ENCODE measurements around the gene RNF39. TPM values are rescaled to one million over a fixed set of nuclear protein-coding genes. Genes with fewer than 3 reads are reported as not detected.

RNF39 gene
- total and polyA plus RNA-seq, 10 of the 15 experiments (the other 5 are each of a cell fraction or from before 2014, with no cell fraction given) = 0.04 to 0.11 TPM; not detected in 8

GRCh38 chr6:30102970-30103871 lies 27.7 kb upstream of the RNF39 start (continued):
- TF ChIP-seq MLLT1 (IDR thresholded peaks at IDR 0.05) (peak; percentile 73; the same call in 1 of the 2 replicates), RBBP5 (conservative IDR thresholded peaks at IDR 0.05) (no peak), SKIL (IDR thresholded peaks at IDR 0.05; ENCODE audit: low read depth, poor library complexity, severe bottlenecking) (peak; percentile 43), NFIC (IDR thresholded peaks at IDR 0.05; ENCODE audit: low read depth, low read length) (no peak), ZNF24 (IDR thresholded peaks at IDR 0.05) (peak; percentile 57; the same call in 1 of the 2 replicates), ZSCAN29 (IDR thresholded peaks at IDR 0.05) (no peak; the same call in 1 of the 2 replicates), TBL1XR1 (IDR thresholded peaks at IDR 0.05; ENCODE audit: low read depth, low read length) (no peak), KDM1A (IDR thresholded peaks at IDR 0.05; ENCODE audit: borderline replicate concordance) (no peak), BRCA1 (IDR thresholded peaks at IDR 0.05; ENCODE audit: low read depth, low read length) (no peak), CBX3 (IDR thresholded peaks at IDR 0.05; ENCODE audit: borderline replicate concordance, low read depth) (no peak), TCF3 (IDR thresholded peaks at IDR 0.05; ENCODE audit: borderline replicate concordance, insufficient read depth, low read depth, low read length) (peak; percentile 39; the same call in 1 of the 2 replicates), SREBF2 (IDR thresholded peaks at IDR 0.05; ENCODE audit: low read length) (no peak), RCOR1 (conservative IDR thresholded peaks at IDR 0.05; ENCODE audit: low read depth, low read length) (no peak), SRF (IDR thresholded peaks at IDR 0.05; ENCODE audit: low read depth in 2 of 2, low read length in 2 of 2) (no peak), SMC3 (IDR thresholded peaks at IDR 0.05; ENCODE audit: borderline replicate concordance, low read length) (peak; percentile 83)
- TF ChIP-seq, protein P1, sequence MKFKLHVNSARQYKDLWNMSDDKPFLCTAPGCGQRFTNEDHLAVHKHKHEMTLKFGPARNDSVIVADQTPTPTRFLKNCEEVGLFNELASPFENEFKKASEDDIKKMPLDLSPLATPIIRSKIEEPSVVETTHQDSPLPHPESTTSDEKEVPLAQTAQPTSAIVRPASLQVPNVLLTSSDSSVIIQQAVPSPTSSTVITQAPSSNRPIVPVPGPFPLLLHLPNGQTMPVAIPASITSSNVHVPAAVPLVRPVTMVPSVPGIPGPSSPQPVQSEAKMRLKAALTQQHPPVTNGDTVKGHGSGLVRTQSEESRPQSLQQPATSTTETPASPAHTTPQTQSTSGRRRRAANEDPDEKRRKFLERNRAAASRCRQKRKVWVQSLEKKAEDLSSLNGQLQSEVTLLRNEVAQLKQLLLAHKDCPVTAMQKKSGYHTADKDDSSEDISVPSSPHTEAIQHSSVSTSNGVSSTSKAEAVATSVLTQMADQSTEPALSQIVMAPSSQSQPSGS (IDR thresholded peaks at IDR 0.05; ENCODE audit: low read length) = no peak
- TF ChIP-seq, protein P2, sequence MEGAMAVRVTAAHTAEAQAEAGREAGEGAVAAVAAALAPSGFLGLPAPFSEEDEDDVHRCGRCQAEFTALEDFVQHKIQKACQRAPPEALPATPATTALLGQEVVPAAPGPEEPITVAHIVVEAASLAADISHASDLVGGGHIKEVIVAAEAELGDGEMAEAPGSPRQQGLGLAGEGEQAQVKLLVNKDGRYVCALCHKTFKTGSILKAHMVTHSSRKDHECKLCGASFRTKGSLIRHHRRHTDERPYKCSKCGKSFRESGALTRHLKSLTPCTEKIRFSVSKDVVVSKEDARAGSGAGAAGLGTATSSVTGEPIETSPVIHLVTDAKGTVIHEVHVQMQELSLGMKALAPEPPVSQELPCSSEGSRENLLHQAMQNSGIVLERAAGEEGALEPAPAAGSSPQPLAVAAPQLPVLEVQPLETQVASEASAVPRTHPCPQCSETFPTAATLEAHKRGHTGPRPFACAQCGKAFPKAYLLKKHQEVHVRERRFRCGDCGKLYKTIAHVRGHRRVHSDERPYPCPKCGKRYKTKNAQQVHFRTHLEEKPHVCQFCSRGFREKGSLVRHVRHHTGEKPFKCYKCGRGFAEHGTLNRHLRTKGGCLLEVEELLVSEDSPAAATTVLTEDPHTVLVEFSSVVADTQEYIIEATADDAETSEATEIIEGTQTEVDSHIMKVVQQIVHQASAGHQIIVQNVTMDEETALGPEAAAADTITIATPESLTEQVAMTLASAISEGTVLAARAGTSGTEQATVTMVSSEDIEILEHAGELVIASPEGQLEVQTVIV (IDR thresholded peaks at IDR 0.05; ENCODE audit: borderline replicate concordance, partially characterized antibody) = no peak
